Liver (tissue), 9 donors: Measurements from ENCODE around the gene SKAP1. TPM values are rescaled to one million over a fixed set of nuclear protein-coding genes. Genes with fewer than 3 reads are reported as not detected.
"Not testable (repeated sequence)": the region's sequence is repeated elsewhere in the genome, so short reads cannot be mapped to it uniquely, and the experiment has no call there.

Source experiments
- DNase-seq: peaks from one replicate; pipeline ENCODE4 v3.0.0-alpha.2; 2017; ENCODE audit warnings: low spot score
- H3K27ac ChIP-seq, 2 donors: one replicate each; pipeline ENCODE4 v1.7.0; 2013; ENCODE audit warnings: inconsistent platforms in 2 of 2, low read length in 2 of 2, control low read depth in 1 of 2, low read depth in 1 of 2, mild to moderate bottlenecking in 1 of 2
- H3K27me3 ChIP-seq, 4 donors: one replicate each; pipeline versions ENCODE4 v1.6.1 to v1.7.0; 2013; ENCODE audit warnings: low read length in 3 of 4, inconsistent platforms in 1 of 4, mild to moderate bottlenecking in 1 of 4, moderate library complexity in 1 of 4; ENCODE audit not compliant: control insufficient read depth in 4 of 4, insufficient read depth in 4 of 4
- H3K36me3 ChIP-seq, 4 donors: one replicate each; pipeline versions ENCODE4 v1.6.1 to v1.7.0; 2013; ENCODE audit warnings: low read length in 3 of 4, mild to moderate bottlenecking in 3 of 4, low read depth in 1 of 4, moderate library complexity in 1 of 4; ENCODE audit not compliant: control insufficient read depth in 4 of 4, insufficient read depth in 3 of 4
- H3K4me1 ChIP-seq, 4 donors: one replicate each; pipeline versions ENCODE4 v1.6.1 to v1.7.0; 2013; ENCODE audit warnings: low read length in 3 of 4, mild to moderate bottlenecking in 3 of 4, moderate library complexity in 1 of 4; ENCODE audit not compliant: control insufficient read depth in 4 of 4, insufficient read depth in 4 of 4
- H3K4me3 ChIP-seq, 3 donors: one replicate each; pipeline versions ENCODE4 v1.6.1 to v1.7.0; 2013; ENCODE audit warnings: low read length in 3 of 3, control low read depth in 1 of 3, low read depth in 1 of 3, mild to moderate bottlenecking in 1 of 3
- H3K9ac ChIP-seq, 2 donors: one replicate each; pipeline ENCODE4 v1.7.0; 2013; ENCODE audit warnings: low read length in 2 of 2, mild to moderate bottlenecking in 2 of 2, moderate library complexity in 2 of 2, control low read depth in 1 of 2, low read depth in 1 of 2
- H3K9me3 ChIP-seq, 4 donors: one replicate each; pipeline versions ENCODE4 v1.6.1 to v1.7.0; 2013; ENCODE audit warnings: low read length in 3 of 4; ENCODE audit not compliant: control insufficient read depth in 4 of 4
- EGR1 ChIP-seq, 2 donors: IDR thresholded peaks; 2 replicates each; pipeline ENCODE4 v1.6.1; 2016 to 2018; ENCODE audit warnings: antibody characterized with exemption in 2 of 2, low read depth in 2 of 2
- FOXA1 ChIP-seq: IDR thresholded peaks from 2 replicates; pipeline ENCODE4 v1.6.1; 2016; ENCODE audit warnings: antibody characterized with exemption
- FOXA2 ChIP-seq: IDR thresholded peaks from 2 replicates; pipeline ENCODE4 v1.6.1; 2016; ENCODE audit warnings: antibody characterized with exemption
- GABPA ChIP-seq, 2 donors: IDR thresholded peaks in 1 of 2; conservative IDR thresholded peaks in 1 of 2; 2 replicates each; pipeline ENCODE4 v1.6.1; 2016; ENCODE audit warnings: antibody characterized with exemption in 2 of 2, mild to moderate bottlenecking in 1 of 2, moderate library complexity in 1 of 2
- HNF4A ChIP-seq, 2 donors: conservative IDR thresholded peaks; 2 replicates each; pipeline ENCODE4 v1.6.1; 2016; ENCODE audit warnings: antibody characterized with exemption in 2 of 2, mild to moderate bottlenecking in 2 of 2
- HNF4G ChIP-seq: IDR thresholded peaks from 2 replicates; pipeline ENCODE4 v1.6.1; 2016; ENCODE audit warnings: antibody characterized with exemption
- JUND ChIP-seq, 2 donors: IDR thresholded peaks; 2 replicates each; pipeline ENCODE4 v1.6.1; 2016; ENCODE audit warnings: antibody characterized with exemption in 2 of 2
- MAX ChIP-seq: IDR thresholded peaks from 2 replicates; pipeline ENCODE4 v1.6.1; 2016; ENCODE audit warnings: antibody characterized with exemption
- REST ChIP-seq: IDR thresholded peaks from 2 replicates; pipeline ENCODE4 v1.6.1; 2016; ENCODE audit warnings: antibody characterized with exemption, mild to moderate bottlenecking
- RXRA ChIP-seq, 2 donors: IDR thresholded peaks; 2 replicates each; pipeline ENCODE4 v1.6.1; 2017 to 2018; ENCODE audit warnings: antibody characterized with exemption in 2 of 2, mild to moderate bottlenecking in 1 of 2
- SP1 ChIP-seq: IDR thresholded peaks from 2 replicates; pipeline ENCODE4 v1.6.1; 2018; ENCODE audit warnings: antibody characterized with exemption, mild to moderate bottlenecking
- TAF1 ChIP-seq: conservative IDR thresholded peaks from 2 replicates; pipeline ENCODE4 v1.6.1; 2016; ENCODE audit warnings: antibody characterized with exemption, mild to moderate bottlenecking
- YY1 ChIP-seq: IDR thresholded peaks from 2 replicates; pipeline ENCODE4 v1.6.1; 2016; ENCODE audit warnings: antibody characterized with exemption, mild to moderate bottlenecking
- ZBTB33 ChIP-seq: IDR thresholded peaks from 2 replicates; pipeline ENCODE4 v1.6.1; 2016; ENCODE audit warnings: antibody characterized with exemption
- WGBS: extraction: QIAGEN DNeasy Blood & Tissue Kit; methylation state at CpG from one replicate; pipeline ENCODE4 v1.1.7; 2013; 5-methylcytosine and 5-hydroxymethylcytosine counted together
- polyA plus RNA-seq, 2 donors: library from polyadenylated mRNA; stranded (reverse) in 1 of 2; unstranded in 1 of 2; fragments of 200-250 nt in 1 of 2; fragments of >200 nt in 1 of 2; fragmentation: Nextera tagmentation in 1 of 2; extraction: Ambion mirVana in 1 of 2; gene quantifications; one replicate each; pipeline versions ENCODE4 v1.2.1 to v1.2.3, GENCODE V29; 2013 to 2015
- total RNA-seq, 2 donors: library from RNA; depleted of rRNA; stranded (reverse); fragments of >200 nt; gene quantifications; one replicate each; pipeline ENCODE4 v1.2.3, GENCODE V29; 2014
- donor health status: healthy.
- donor health status: healthy.
- donor health status: healthy.
- donor health status: healthy.
- donor health status: healthy.

The SKAP1 gene
- total and polyA plus RNA-seq, 4 donors, result 2.5 to 20.8 (median 11.3) TPM

GRCh38 chr17:48290378-48290777 lies 139.6 kb downstream of the SKAP1 start:
- no peak overlapping the region for H3K4me3 ChIP-seq
- no peak overlapping the region for H3K9ac ChIP-seq
- no peak overlapping the region for H3K27ac ChIP-seq
- no peaks in the 10 kb centered on the region for H3K36me3 ChIP-seq
- no peak for TF ChIP-seq YY1
- DNase-seq, result no peak
- WGBS, result 29% methylated on average over 2 of the region's 2 CpGs
- peaks cover 0 to 7% (median 3%) of the 10 kb centered on the region in 4 donors for H3K27me3 ChIP-seq
- no peaks in the 10 kb centered on the region for H3K9me3 ChIP-seq
- no peaks in the 10 kb centered on the region for H3K4me1 ChIP-seq

- H3K27me3 ChIP-seq, result peaks cover 0 to 14% (median 0%) of the 10 kb centered on the region in 4 donors
- not testable (repeated sequence) for H3K9me3 ChIP-seq, DNase-seq, H3K4me1 ChIP-seq, H3K9ac ChIP-seq, H3K36me3 ChIP-seq, H3K4me3 ChIP-seq, H3K27ac ChIP-seq
- 90% methylated on average over 9 of the region's 9 CpGs for WGBS
Observed at GRCh38 chr17:48286917-48287316, 143.1 kb downstream of the SKAP1 start.

GRCh38 chr17:48285614-48286013 lies 144.4 kb downstream of the SKAP1 start:
- no peak overlapping the region for H3K27ac ChIP-seq
- no peak for TF ChIP-seq REST
- no peak for TF ChIP-seq SP1
- no peak for TF ChIP-seq EGR1 (IDR thresholded peaks at IDR 0.05; ENCODE audit: low read depth in 2 of 2)
- no peak for TF ChIP-seq YY1
- TF ChIP-seq FOXA2, result no peak
- no peak for TF ChIP-seq MAX
- no peak for TF ChIP-seq FOXA1
- TF ChIP-seq JUND (IDR thresholded peaks at IDR 0.05), result no peak
- no peak for TF ChIP-seq TAF1
- no peak for TF ChIP-seq RXRA (IDR thresholded peaks at IDR 0.05)
- no peak for TF ChIP-seq HNF4A (conservative IDR thresholded peaks at IDR 0.05)
- TF ChIP-seq HNF4G, result no peak
- no peak for TF ChIP-seq GABPA (IDR thresholded peaks at IDR 0.05 in 1 of 2, conservative IDR thresholded peaks at IDR 0.05 in 1 of 2)
- TF ChIP-seq ZBTB33, result no peak
- no peaks in the 10 kb centered on the region for H3K4me1 ChIP-seq
- H3K4me3 ChIP-seq, result no peak overlapping the region
- H3K9me3 ChIP-seq, result no peaks in the 10 kb centered on the region
- H3K27me3 ChIP-seq, result peaks cover 0 to 11% (median 0%) of the 10 kb centered on the region in 4 donors
- H3K36me3 ChIP-seq, result no peaks in the 10 kb centered on the region
- no peak overlapping the region for H3K9ac ChIP-seq
- DNase-seq, result no peak
